ENCODE data around the gene TMEM87B. TPM values are rescaled to one million over a fixed set of nuclear protein-coding genes. Genes with fewer than 3 reads are reported as not detected.

Gene TMEM87B
- total RNA-seq, 1 experiment from 2014 or later: 14.8 TPM

DNA sequence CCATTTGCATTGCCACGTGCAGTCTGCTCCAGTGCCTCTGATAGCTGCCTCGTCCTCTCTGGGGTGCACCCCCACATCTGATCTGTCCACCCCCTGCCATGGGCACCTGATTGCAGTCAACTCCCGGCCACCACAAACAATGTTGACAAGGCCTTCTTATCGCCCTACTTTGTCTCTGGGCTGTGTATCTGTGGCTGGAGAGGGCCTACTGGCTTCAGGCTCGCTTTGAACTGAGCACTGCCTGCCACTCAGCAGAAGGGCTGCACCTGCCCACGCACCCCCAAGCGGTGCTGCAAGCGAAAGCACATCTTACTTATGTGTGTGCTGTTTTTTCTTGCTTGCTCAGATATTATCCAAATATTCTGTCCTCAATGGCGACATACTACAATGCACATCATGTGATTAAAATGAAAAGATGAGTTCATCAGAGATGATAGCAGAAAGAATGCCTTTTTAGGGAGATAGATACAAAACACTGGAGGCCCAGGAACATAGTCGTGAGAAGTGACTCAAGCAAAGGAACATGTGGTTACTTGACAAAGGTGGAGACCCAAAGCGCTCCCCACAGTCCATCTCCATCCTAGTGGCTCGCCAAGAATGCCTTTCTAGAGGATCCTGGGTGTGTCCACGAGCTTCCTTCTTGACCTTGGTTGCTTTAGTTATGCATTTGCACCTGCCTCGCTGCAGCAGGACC, 111.9 kb downstream of the TMEM87B start:
- H3K36me3 ChIP-seq (ENCODE audit: control insufficient read depth in 1 of 2, insufficient read depth in 2 of 2, low read length in 2 of 2): no peaks in the 10 kb centered on the region
- ATAC-seq (no peak), DNase-seq (ENCODE audit: low read depth, low spot score) (no peak)
- H3K9me2 ChIP-seq (ENCODE audit: insufficient read depth): no peaks in the 10 kb centered on the region
- no TSS peak for BruUV-seq (replicated peaks)
- no peak overlapping the region for H3K4me2 ChIP-seq (ENCODE audit: low read length)
- CTCF ChIA-PET: no interaction called here
- no peak overlapping the region for H3K4me3 ChIP-seq (replicated peaks in 1 of 2; ENCODE audit: low read depth in 1 of 2, low read length in 2 of 2)
- no peaks in the 10 kb centered on the region for H3K79me2 ChIP-seq (ENCODE audit: insufficient read depth, low read length)
- no peak overlapping the region for H3K27ac ChIP-seq (ENCODE audit: low read depth, low read length)
- intact Hi-C loops (cut with micrococcal nuclease): no loop called here
- no peak overlapping the region for H3K9ac ChIP-seq (ENCODE audit: low read length)
- no peaks in the 10 kb centered on the region for H3K9me3 ChIP-seq (ENCODE audit: control insufficient read depth in 1 of 2, insufficient read depth in 1 of 2, low read depth in 1 of 2, low read length in 2 of 2)
- TF ChIP-seq SRF (IDR thresholded peaks at IDR 0.05; ENCODE audit: low read depth) (no peak), POLR2A (IDR thresholded peaks at IDR 0.05; ENCODE audit: borderline replicate concordance, extremely low read depth, insufficient read depth, insufficient read length) (no peak), TCF7L2 (IDR thresholded peaks at IDR 0.05; ENCODE audit: borderline replicate concordance, extremely low read depth, insufficient read depth, insufficient read length) (no peak), SP1 (IDR thresholded peaks at IDR 0.05; ENCODE audit: low read depth) (no peak), ELF1 (IDR thresholded peaks at IDR 0.05; ENCODE audit: borderline replicate concordance, low read depth) (no peak), FOSL1 (IDR thresholded peaks at IDR 0.05; ENCODE audit: low read depth) (no peak), YY1 (IDR thresholded peaks at IDR 0.05; ENCODE audit: extremely low read depth, insufficient replicate concordance, low read depth, low read length) (no peak), ZFX (IDR thresholded peaks at IDR 0.05) (no peak), SIN3A (IDR thresholded peaks at IDR 0.05; ENCODE audit: low read depth) (no peak), EGR1 (IDR thresholded peaks at IDR 0.05; ENCODE audit: low read depth) (no peak), POLR2AphosphoS5 (IDR thresholded peaks at IDR 0.05; ENCODE audit: low read depth, low read length) (no peak), RAD21 (IDR thresholded peaks at IDR 0.05; ENCODE audit: low read depth) (no peak), ZNF274 (IDR thresholded peaks at IDR 0.05; ENCODE audit: low read depth, low read length) (no peak), EZH2phosphoT487 (IDR thresholded peaks at IDR 0.05; ENCODE audit: borderline replicate concordance) (no peak), JUND (IDR thresholded peaks at IDR 0.05) (no peak), CBX3 (IDR thresholded peaks at IDR 0.05; ENCODE audit: low read depth) (no peak)
- TF ChIP-seq, protein P1, sequence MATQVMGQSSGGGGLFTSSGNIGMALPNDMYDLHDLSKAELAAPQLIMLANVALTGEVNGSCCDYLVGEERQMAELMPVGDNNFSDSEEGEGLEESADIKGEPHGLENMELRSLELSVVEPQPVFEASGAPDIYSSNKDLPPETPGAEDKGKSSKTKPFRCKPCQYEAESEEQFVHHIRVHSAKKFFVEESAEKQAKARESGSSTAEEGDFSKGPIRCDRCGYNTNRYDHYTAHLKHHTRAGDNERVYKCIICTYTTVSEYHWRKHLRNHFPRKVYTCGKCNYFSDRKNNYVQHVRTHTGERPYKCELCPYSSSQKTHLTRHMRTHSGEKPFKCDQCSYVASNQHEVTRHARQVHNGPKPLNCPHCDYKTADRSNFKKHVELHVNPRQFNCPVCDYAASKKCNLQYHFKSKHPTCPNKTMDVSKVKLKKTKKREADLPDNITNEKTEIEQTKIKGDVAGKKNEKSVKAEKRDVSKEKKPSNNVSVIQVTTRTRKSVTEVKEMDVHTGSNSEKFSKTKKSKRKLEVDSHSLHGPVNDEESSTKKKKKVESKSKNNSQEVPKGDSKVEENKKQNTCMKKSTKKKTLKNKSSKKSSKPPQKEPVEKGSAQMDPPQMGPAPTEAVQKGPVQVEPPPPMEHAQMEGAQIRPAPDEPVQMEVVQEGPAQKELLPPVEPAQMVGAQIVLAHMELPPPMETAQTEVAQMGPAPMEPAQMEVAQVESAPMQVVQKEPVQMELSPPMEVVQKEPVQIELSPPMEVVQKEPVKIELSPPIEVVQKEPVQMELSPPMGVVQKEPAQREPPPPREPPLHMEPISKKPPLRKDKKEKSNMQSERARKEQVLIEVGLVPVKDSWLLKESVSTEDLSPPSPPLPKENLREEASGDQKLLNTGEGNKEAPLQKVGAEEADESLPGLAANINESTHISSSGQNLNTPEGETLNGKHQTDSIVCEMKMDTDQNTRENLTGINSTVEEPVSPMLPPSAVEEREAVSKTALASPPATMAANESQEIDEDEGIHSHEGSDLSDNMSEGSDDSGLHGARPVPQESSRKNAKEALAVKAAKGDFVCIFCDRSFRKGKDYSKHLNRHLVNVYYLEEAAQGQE (IDR thresholded peaks at IDR 0.05; ENCODE audit: low read depth): no peak
- TF ChIP-seq, protein P2, sequence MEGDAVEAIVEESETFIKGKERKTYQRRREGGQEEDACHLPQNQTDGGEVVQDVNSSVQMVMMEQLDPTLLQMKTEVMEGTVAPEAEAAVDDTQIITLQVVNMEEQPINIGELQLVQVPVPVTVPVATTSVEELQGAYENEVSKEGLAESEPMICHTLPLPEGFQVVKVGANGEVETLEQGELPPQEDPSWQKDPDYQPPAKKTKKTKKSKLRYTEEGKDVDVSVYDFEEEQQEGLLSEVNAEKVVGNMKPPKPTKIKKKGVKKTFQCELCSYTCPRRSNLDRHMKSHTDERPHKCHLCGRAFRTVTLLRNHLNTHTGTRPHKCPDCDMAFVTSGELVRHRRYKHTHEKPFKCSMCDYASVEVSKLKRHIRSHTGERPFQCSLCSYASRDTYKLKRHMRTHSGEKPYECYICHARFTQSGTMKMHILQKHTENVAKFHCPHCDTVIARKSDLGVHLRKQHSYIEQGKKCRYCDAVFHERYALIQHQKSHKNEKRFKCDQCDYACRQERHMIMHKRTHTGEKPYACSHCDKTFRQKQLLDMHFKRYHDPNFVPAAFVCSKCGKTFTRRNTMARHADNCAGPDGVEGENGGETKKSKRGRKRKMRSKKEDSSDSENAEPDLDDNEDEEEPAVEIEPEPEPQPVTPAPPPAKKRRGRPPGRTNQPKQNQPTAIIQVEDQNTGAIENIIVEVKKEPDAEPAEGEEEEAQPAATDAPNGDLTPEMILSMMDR (IDR thresholded peaks at IDR 0.05 in 2 of 3, conservative IDR thresholded peaks at IDR 0.05 in 1 of 3; ENCODE audit: borderline replicate concordance in 1 of 3, insufficient read depth in 1 of 3, low read depth in 2 of 3, low read length in 2 of 3): no peak
- TF ChIP-seq, protein P3, sequence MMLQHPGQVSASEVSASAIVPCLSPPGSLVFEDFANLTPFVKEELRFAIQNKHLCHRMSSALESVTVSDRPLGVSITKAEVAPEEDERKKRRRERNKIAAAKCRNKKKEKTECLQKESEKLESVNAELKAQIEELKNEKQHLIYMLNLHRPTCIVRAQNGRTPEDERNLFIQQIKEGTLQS (IDR thresholded peaks at IDR 0.05): no peak
- H3K4me1 ChIP-seq (ENCODE audit: control insufficient read depth in 1 of 2, insufficient read depth in 2 of 2, low read length in 2 of 2): no peaks in the 10 kb centered on the region
- RAD21 ChIA-PET (ENCODE audit: low non-redundant PET in 1 of 2, low total read pairs in 2 of 2, uncharacterized antibody in 2 of 2, unreplicated experiment in 2 of 2): no interaction called here
- no peaks in the 10 kb centered on the region for H4K20me1 ChIP-seq (ENCODE audit: insufficient read depth)
- H2AFZ ChIP-seq (ENCODE audit: low read depth, low read length, poor library complexity, severe bottlenecking): no peak overlapping the region
- POLR2A ChIA-PET: no interaction called here
- no peaks in the 10 kb centered on the region for H3K27me3 ChIP-seq (ENCODE audit: insufficient read depth, low read length)

Measured in HCT116 (cell line).